Measurements from ENCODE around the gene PLCB2. TPM values are rescaled to one million over a fixed set of nuclear protein-coding genes. Genes with fewer than 3 reads are reported as not detected.

Gene PLCB2
- total and polyA plus RNA-seq, 2 experiments from 2014 or later, result 9.5 to 13.8 TPM

- DNase-seq (ENCODE audit: low spot score), result no peak
- Histone ChIP-seq H2AFZ (no peak overlapping the region), H3K4me1 (ENCODE audit: insufficient read depth) (no peaks in the 10 kb centered on the region), H3K27me3 (ENCODE audit: insufficient read depth) (no peaks in the 10 kb centered on the region), H3K4me3 (no peak overlapping the region), H3K4me2 (no peak overlapping the region), H3K36me3 (ENCODE audit: insufficient read depth) (no peaks in the 10 kb centered on the region), H3F3A (replicated peaks; ENCODE audit: low read depth) (no peaks in the 10 kb centered on the region), H4K20me1 (replicated peaks; ENCODE audit: insufficient read depth) (no peaks in the 10 kb centered on the region), H3K79me2 (replicated peaks; ENCODE audit: insufficient read depth) (no peaks in the 10 kb centered on the region), H3K27ac (ENCODE audit: low read depth) (no peak overlapping the region), H3K9me2 (ENCODE audit: insufficient read depth) (no peaks in the 10 kb centered on the region)
- Mint-ChIP-seq H3K27me3 (ENCODE audit: insufficient read depth, low read depth, poor library complexity) (peaks cover 3% of the 10 kb centered on the region), H3K36me3 (ENCODE audit: low read depth) (peaks cover 4% of the 10 kb centered on the region; the same call in 1 of the 3 replicates), H3K9me3 (no peaks in the 10 kb centered on the region; the same call in 2 of the 3 replicates), H3K4me1 (peaks cover 17% of the 10 kb centered on the region), H3K4me3 (no peak overlapping the region; the same call in 2 of the 3 replicates), H3K27ac (no peak overlapping the region)
- ATAC-seq, result no peak
- TF ChIP-seq STAT1 (IDR thresholded peaks at IDR 0.05; ENCODE audit: unreplicated experiment), result no peak
Observed at GRCh38 chr15:40264321-40265153, 43.2 kb downstream of the PLCB2 start.

- H3K4me1 ChIP-seq (ENCODE audit: insufficient read depth), result peaks cover 10% of the 10 kb centered on the region
- no peaks in the 10 kb centered on the region for H3K79me2 ChIP-seq (replicated peaks; ENCODE audit: insufficient read depth)
- no peak overlapping the region for H3K4me3 ChIP-seq
- no peaks in the 10 kb centered on the region for H3F3A ChIP-seq (replicated peaks; ENCODE audit: low read depth)
- H3K9me3 Mint-ChIP-seq, result no peaks in the 10 kb centered on the region; the same call in 2 of the 3 replicates
- no peak overlapping the region for H3K4me3 Mint-ChIP-seq
- no peak overlapping the region for H3K27ac Mint-ChIP-seq
- no peaks in the 10 kb centered on the region for H3K36me3 ChIP-seq (ENCODE audit: insufficient read depth)
- no peak for DNase-seq (ENCODE audit: low spot score)
- no peaks in the 10 kb centered on the region for H3K27me3 ChIP-seq (ENCODE audit: insufficient read depth)
- no peak overlapping the region for H3K4me2 ChIP-seq
- H4K20me1 ChIP-seq (replicated peaks; ENCODE audit: insufficient read depth), result no peaks in the 10 kb centered on the region
- H3K36me3 Mint-ChIP-seq (ENCODE audit: low read depth), result peaks cover 4% of the 10 kb centered on the region; the same call in 1 of the 3 replicates
- no peak overlapping the region for H3K27ac ChIP-seq (ENCODE audit: low read depth)
- TF ChIP-seq ZNF462 (CRISPR knock-in tag; IDR thresholded peaks at IDR 0.05) (no peak), NANOG (IDR thresholded peaks at IDR 0.05; ENCODE audit: borderline replicate concordance) (no peak), EZH2 (IDR thresholded peaks at IDR 0.05; ENCODE audit: low read depth, unreplicated experiment) (no peak), STAT1 (IDR thresholded peaks at IDR 0.05; ENCODE audit: unreplicated experiment) (no peak)
- no peak overlapping the region for H2AFZ ChIP-seq
- peaks cover 5% of the 10 kb centered on the region for H3K27me3 Mint-ChIP-seq (ENCODE audit: insufficient read depth, low read depth, poor library complexity)
- no peaks in the 10 kb centered on the region for H3K9me2 ChIP-seq (ENCODE audit: insufficient read depth)
- ATAC-seq, result no peak
- H3K4me1 Mint-ChIP-seq, result peaks cover 29% of the 10 kb centered on the region
Observed at GRCh38 chr15:40263024-40263754, 44.5 kb downstream of the PLCB2 start.

Measured in GM23338 (cell line).